ENCODE measurements around the gene RBM26.

The RBM26 gene

GRCh38 chr13:79295906-79296706 lies 109.9 kb downstream of the RBM26 start:
- no peak for DNase-seq (ENCODE audit: extremely low read depth, low read depth)
- no peak for TF ChIP-seq CTCF (IDR thresholded peaks at IDR 0.05; ENCODE audit: low read depth, low read length)

GRCh38 chr13:79290595-79291244 lies 115.3 kb downstream of the RBM26 start:
- no peak for DNase-seq (ENCODE audit: extremely low read depth, low read depth)
- TF ChIP-seq CTCF (IDR thresholded peaks at IDR 0.05; ENCODE audit: low read depth, low read length), result no peak

- no peak for DNase-seq (ENCODE audit: extremely low read depth, low read depth)
Measured at GRCh38 chr13:79289571-79289970, 116.5 kb downstream of the RBM26 start.

GRCh38 chr13:79287939-79288795 lies 117.9 kb downstream of the RBM26 start:
- no peak for TF ChIP-seq CTCF (IDR thresholded peaks at IDR 0.05; ENCODE audit: low read depth, low read length)
- DNase-seq (ENCODE audit: extremely low read depth, low read depth), result no peak

More at GRCh38 chr13:79289571-79289970, 116.5 kb downstream of the RBM26 start:
- no peak for TF ChIP-seq CTCF (IDR thresholded peaks at IDR 0.05; ENCODE audit: low read depth, low read length)

GRCh38 chr13:79285159-79285558 lies 120.9 kb downstream of the RBM26 start:
- no peak for DNase-seq (ENCODE audit: extremely low read depth, low read depth)
- no peak for TF ChIP-seq CTCF (IDR thresholded peaks at IDR 0.05; ENCODE audit: low read depth, low read length)

GRCh38 chr13:79283742-79284141 lies 122.3 kb downstream of the RBM26 start:
- no peak for TF ChIP-seq CTCF (IDR thresholded peaks at IDR 0.05; ENCODE audit: low read depth, low read length)
- no peak for DNase-seq (ENCODE audit: extremely low read depth, low read depth)

Data from AG09319 (cell line).